GM23338 (cell line): Measurements from ENCODE around the gene APOL5. TPM values are rescaled to one million over a fixed set of nuclear protein-coding genes. Genes with fewer than 3 reads are reported as not detected.
A peak's percentile ranks its signal among the peaks of the same experiment; 100 is the strongest.

Source experiments
- ATAC-seq: fragments of 200-7000 bp; cut with Tn5 transposase; 3 replicates; pipeline ENCODE4 v1.9.1; 2020
- DNase-seq: peaks from one replicate; pipeline ENCODE4 v3.0.0-alpha.2; 2015; ENCODE audit warnings: low spot score
- H2AFZ ChIP-seq: fragments of 200-600 bp; sonication (generic); 2 replicates; pipeline ENCODE4 v1.8.0; 2016; ENCODE audit warnings: antibody characterized with exemption, mild to moderate bottlenecking, moderate library complexity
- H3F3A ChIP-seq: fragments of 200-600 bp; sonication (generic); replicated peaks from 2 replicates; pipeline ENCODE4 v1.8.0; 2017; ENCODE audit warnings: antibody characterized with exemption, mixed run types, low read depth
- H3K27ac ChIP-seq: fragments of 200-600 bp; sonication (generic); 2 replicates; pipeline ENCODE4 v1.6.1; 2016; ENCODE audit warnings: low read depth
- H3K27me3 ChIP-seq: fragments of 200-600 bp; sonication (generic); 2 replicates; pipeline ENCODE4 v1.8.0; 2016; ENCODE audit warnings: mild to moderate bottlenecking, mixed run types, moderate library complexity; ENCODE audit not compliant: insufficient read depth
- H3K36me3 ChIP-seq: fragments of 200-600 bp; sonication (generic); 2 replicates; pipeline ENCODE4 v1.8.0; 2016; ENCODE audit warnings: mild to moderate bottlenecking; ENCODE audit not compliant: insufficient read depth
- H3K4me1 ChIP-seq: fragments of 200-600 bp; sonication (generic); 2 replicates; pipeline ENCODE4 v1.8.0; 2016; ENCODE audit warnings: mild to moderate bottlenecking, moderate library complexity; ENCODE audit not compliant: insufficient read depth
- H3K4me2 ChIP-seq: fragments of 200-600 bp; sonication (generic); 2 replicates; pipeline ENCODE4 v1.7.1; 2017; ENCODE audit warnings: mixed run types
- H3K4me3 ChIP-seq: fragments of 200-600 bp; sonication (generic); 2 replicates; pipeline ENCODE4 v1.6.1; 2016; ENCODE audit warnings: mixed run types
- H3K79me2 ChIP-seq: fragments of 200-600 bp; sonication (generic); replicated peaks from 2 replicates; pipeline ENCODE4 v1.8.0; 2017; ENCODE audit warnings: mild to moderate bottlenecking; ENCODE audit not compliant: insufficient read depth
- H3K9me2 ChIP-seq: fragments of 200-600 bp; sonication (generic); 2 replicates; pipeline ENCODE4 v1.8.0; 2017; ENCODE audit not compliant: insufficient read depth
- H4K20me1 ChIP-seq: fragments of 200-600 bp; sonication (generic); replicated peaks from 2 replicates; pipeline ENCODE4 v1.8.0; 2017; ENCODE audit warnings: mild to moderate bottlenecking; ENCODE audit not compliant: insufficient read depth
- H3K27ac Mint-ChIP-seq: 2 replicates; pipeline ENCODE4 v1.8.0; 2020; ENCODE audit warnings: inconsistent platforms, mild to moderate bottlenecking, moderate library complexity, mixed read lengths
- H3K27me3 Mint-ChIP-seq: 3 replicates; pipeline ENCODE4 v1.8.0; 2022; ENCODE audit warnings: low read depth, mild to moderate bottlenecking, moderate library complexity, mixed read lengths, inconsistent platforms; ENCODE audit not compliant: insufficient read depth, poor library complexity
- H3K36me3 Mint-ChIP-seq: 3 replicates; pipeline ENCODE4 v1.8.0; 2021; ENCODE audit warnings: low read depth, mild to moderate bottlenecking, inconsistent platforms, moderate library complexity, mixed read lengths
- H3K4me1 Mint-ChIP-seq: 3 replicates; pipeline ENCODE4 v1.8.0; 2020; ENCODE audit warnings: mild to moderate bottlenecking, inconsistent platforms, mixed read lengths
- H3K4me3 Mint-ChIP-seq: 3 replicates; pipeline ENCODE4 v1.8.0; 2021; ENCODE audit warnings: moderate library complexity, mild to moderate bottlenecking, inconsistent platforms, mixed read lengths
- H3K9me3 Mint-ChIP-seq: 3 replicates; pipeline ENCODE4 v1.8.0; 2020; ENCODE audit warnings: moderate library complexity, mild to moderate bottlenecking, inconsistent platforms, mixed read lengths
- CREB1 ChIP-seq: fragments of 250-450 bp; sonication (Bioruptor Pico); IDR thresholded peaks from 2 replicates; pipeline ENCODE4 v1.5.0; 2020; ENCODE audit warnings: low read depth, mild to moderate bottlenecking, moderate library complexity
- EZH2 ChIP-seq: fragments of 200-600 bp; sonication (generic); IDR thresholded peaks from one replicate; pipeline ENCODE4 v1.8.0; 2017; ENCODE audit warnings: antibody characterized with exemption, mild to moderate bottlenecking, low read depth; ENCODE audit not compliant: unreplicated experiment
- NANOG ChIP-seq: IDR thresholded peaks from 2 replicates; pipeline ENCODE4 v1.6.1; 2016; ENCODE audit warnings: antibody characterized with exemption, borderline replicate concordance
- STAT1 ChIP-seq: IDR thresholded peaks from one replicate; pipeline ENCODE4 v1.6.1; 2016; ENCODE audit warnings: antibody characterized with exemption; ENCODE audit not compliant: unreplicated experiment
- ZNF114 ChIP-seq: fragments of 250-450 bp; sonication (Bioruptor Pico); IDR thresholded peaks from 2 replicates; pipeline ENCODE4 v1.5.0; 2020; ENCODE audit warnings: mild to moderate bottlenecking, moderate library complexity
- polyA plus RNA-seq: library from polyadenylated mRNA; unstranded; fragments of >200 nt; fragmentation: Nextera tagmentation; extraction: Ambion mirVana; gene quantifications from 2 replicates; pipeline ENCODE4 v1.2.1, GENCODE V29; 2016
- total RNA-seq: library from RNA; depleted of rRNA; stranded (reverse); fragments of >200 nt; shearing (Covaris generic); gene quantifications from 2 replicates; pipeline ENCODE4 v1.2.3, GENCODE V29; 2014
- TF ChIP-seq, protein P1 (sequence below), 2 experiments: fragments of 200-600 bp in 1 of 2; sonication (generic) in 1 of 2; conservative IDR thresholded peaks; 2 replicates each; pipeline versions ENCODE4 v1.5.1 to v1.6.1; 2016 to 2017; ENCODE audit warnings: antibody characterized with exemption in 2 of 2, low read depth in 2 of 2, mild to moderate bottlenecking in 2 of 2, moderate library complexity in 1 of 2
- TF ChIP-seq, protein P2 (sequence below): IDR thresholded peaks from one replicate; pipeline ENCODE4 v1.6.1; 2018; ENCODE audit warnings: antibody characterized with exemption; ENCODE audit not compliant: unreplicated experiment
- TF ChIP-seq, protein P3 (sequence below): IDR thresholded peaks from 2 replicates; pipeline ENCODE4 v1.6.1; 2016; ENCODE audit warnings: antibody characterized with exemption

APOL5 gene
- total and polyA plus RNA-seq, 2 experiments from 2014 or later = not detected

DNA sequence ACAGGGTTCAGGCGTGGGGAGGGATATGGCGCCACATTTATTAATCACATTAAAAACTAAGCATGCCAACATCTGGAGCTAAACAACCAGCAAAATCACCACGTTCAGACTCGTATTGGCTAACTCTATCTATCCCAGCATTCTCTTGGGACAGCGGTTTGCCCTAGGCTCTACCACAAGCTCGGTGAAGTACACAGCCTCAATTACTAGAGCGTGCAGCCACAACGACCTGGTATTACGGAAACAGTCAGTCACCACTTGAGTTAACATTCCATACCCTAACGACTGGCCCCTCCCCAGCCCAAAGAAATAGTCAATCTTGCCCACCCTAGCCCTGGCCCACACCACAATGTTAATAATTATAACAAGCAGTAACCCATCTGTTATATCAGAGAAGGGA lies 32.1 kb downstream of the APOL5 start (continued):
- TF ChIP-seq, protein P1, sequence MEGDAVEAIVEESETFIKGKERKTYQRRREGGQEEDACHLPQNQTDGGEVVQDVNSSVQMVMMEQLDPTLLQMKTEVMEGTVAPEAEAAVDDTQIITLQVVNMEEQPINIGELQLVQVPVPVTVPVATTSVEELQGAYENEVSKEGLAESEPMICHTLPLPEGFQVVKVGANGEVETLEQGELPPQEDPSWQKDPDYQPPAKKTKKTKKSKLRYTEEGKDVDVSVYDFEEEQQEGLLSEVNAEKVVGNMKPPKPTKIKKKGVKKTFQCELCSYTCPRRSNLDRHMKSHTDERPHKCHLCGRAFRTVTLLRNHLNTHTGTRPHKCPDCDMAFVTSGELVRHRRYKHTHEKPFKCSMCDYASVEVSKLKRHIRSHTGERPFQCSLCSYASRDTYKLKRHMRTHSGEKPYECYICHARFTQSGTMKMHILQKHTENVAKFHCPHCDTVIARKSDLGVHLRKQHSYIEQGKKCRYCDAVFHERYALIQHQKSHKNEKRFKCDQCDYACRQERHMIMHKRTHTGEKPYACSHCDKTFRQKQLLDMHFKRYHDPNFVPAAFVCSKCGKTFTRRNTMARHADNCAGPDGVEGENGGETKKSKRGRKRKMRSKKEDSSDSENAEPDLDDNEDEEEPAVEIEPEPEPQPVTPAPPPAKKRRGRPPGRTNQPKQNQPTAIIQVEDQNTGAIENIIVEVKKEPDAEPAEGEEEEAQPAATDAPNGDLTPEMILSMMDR (conservative IDR thresholded peaks at IDR 0.05; ENCODE audit: low read depth in 2 of 2) = no peak
- TF ChIP-seq, protein P2, sequence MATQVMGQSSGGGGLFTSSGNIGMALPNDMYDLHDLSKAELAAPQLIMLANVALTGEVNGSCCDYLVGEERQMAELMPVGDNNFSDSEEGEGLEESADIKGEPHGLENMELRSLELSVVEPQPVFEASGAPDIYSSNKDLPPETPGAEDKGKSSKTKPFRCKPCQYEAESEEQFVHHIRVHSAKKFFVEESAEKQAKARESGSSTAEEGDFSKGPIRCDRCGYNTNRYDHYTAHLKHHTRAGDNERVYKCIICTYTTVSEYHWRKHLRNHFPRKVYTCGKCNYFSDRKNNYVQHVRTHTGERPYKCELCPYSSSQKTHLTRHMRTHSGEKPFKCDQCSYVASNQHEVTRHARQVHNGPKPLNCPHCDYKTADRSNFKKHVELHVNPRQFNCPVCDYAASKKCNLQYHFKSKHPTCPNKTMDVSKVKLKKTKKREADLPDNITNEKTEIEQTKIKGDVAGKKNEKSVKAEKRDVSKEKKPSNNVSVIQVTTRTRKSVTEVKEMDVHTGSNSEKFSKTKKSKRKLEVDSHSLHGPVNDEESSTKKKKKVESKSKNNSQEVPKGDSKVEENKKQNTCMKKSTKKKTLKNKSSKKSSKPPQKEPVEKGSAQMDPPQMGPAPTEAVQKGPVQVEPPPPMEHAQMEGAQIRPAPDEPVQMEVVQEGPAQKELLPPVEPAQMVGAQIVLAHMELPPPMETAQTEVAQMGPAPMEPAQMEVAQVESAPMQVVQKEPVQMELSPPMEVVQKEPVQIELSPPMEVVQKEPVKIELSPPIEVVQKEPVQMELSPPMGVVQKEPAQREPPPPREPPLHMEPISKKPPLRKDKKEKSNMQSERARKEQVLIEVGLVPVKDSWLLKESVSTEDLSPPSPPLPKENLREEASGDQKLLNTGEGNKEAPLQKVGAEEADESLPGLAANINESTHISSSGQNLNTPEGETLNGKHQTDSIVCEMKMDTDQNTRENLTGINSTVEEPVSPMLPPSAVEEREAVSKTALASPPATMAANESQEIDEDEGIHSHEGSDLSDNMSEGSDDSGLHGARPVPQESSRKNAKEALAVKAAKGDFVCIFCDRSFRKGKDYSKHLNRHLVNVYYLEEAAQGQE = no peak
- TF ChIP-seq EZH2 (no peak), ZNF114 (no peak), NANOG (no peak), CREB1 (CRISPR knock-in tag) (no peak)
- TF ChIP-seq, protein P3, sequence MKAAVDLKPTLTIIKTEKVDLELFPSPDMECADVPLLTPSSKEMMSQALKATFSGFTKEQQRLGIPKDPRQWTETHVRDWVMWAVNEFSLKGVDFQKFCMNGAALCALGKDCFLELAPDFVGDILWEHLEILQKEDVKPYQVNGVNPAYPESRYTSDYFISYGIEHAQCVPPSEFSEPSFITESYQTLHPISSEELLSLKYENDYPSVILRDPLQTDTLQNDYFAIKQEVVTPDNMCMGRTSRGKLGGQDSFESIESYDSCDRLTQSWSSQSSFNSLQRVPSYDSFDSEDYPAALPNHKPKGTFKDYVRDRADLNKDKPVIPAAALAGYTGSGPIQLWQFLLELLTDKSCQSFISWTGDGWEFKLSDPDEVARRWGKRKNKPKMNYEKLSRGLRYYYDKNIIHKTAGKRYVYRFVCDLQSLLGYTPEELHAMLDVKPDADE = no peak

DNA sequence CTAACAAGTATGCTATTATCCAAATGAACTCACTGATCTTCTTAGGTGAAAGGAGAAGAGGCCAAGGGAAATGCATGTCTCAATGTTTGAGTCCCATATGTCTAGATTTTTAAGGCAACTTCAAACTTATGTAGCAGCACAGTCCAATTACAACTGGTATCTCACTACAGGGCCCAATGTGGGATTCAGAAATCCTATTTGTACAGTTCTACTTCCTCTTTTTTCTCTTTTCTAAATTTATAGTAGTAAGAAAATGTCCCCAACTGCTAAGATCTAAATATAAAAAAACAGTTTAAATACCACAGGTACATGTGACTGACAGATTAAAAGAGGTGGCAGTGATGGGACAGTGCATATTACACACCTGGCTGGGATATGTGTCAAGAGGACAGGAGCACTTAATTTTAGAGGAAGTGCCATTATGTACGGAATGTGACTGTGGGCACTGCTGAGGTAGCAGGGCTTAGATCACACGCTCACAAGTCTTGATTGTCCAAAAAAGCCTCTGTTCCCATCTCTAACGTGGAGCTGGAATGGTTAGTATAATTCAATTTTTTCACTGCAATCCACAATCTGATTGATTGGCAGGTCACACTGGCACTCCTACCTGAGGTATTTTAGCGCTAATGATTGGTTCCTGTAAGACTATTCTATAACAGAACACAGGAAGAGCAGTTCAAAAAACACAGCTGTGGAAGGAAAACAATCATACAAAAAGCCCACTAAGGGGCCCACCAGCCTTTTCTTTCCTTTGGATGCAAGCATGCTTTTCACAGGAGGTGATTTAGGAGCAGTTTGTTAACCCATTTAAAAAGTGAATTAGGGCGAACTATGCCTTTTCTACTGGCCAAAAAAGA lies 34.6 kb downstream of the APOL5 start:
- ATAC-seq (peak; percentile 40), DNase-seq (peak; percentile 30)
- Histone ChIP-seq H3K9me2 (no peaks in the 10 kb centered on the region), H3K27ac (peak overlapping the region; percentile 68), H2AFZ (no peak overlapping the region), H3K4me2 (peak overlapping the region; percentile 50), H3K79me2 (no peaks in the 10 kb centered on the region), H3K4me3 (no peak overlapping the region), H3K4me1 (peaks cover 62% of the 10 kb centered on the region), H3K27me3 (no peaks in the 10 kb centered on the region), H3K36me3 (no peaks in the 10 kb centered on the region; the same call in 1 of the 2 replicates), H4K20me1 (no peaks in the 10 kb centered on the region), H3F3A (no peaks in the 10 kb centered on the region)
- no peak overlapping the region for H3K4me3 Mint-ChIP-seq
- peaks cover 1% of the 10 kb centered on the region for H3K27me3 Mint-ChIP-seq
- peaks cover 3% of the 10 kb centered on the region; the same call in 1 of the 3 replicates for H3K36me3 Mint-ChIP-seq
- H3K4me1 Mint-ChIP-seq = peaks cover 56% of the 10 kb centered on the region
- H3K27ac Mint-ChIP-seq = peak overlapping the region; percentile 53
- H3K9me3 Mint-ChIP-seq = no peaks in the 10 kb centered on the region
- TF ChIP-seq ZNF114 (no peak), STAT1 (no peak)
- TF ChIP-seq, protein P2 = no peak
